Ovary (tissue), 9 donors: ENCODE data around the gene MME. TPM values are rescaled to one million over a fixed set of nuclear protein-coding genes. Genes with fewer than 3 reads are reported as not detected.
A peak's percentile ranks its signal among the peaks of the same experiment; 100 is the strongest.

Source experiments
- DNase-seq, 5 donors: peaks; one replicate each; pipeline ENCODE4 v3.0.0-alpha.2; 2019 to 2020
- H3K27ac ChIP-seq, 2 donors: fragments of 200-600 bp; one replicate each; pipeline versions ENCODE4 v1.5.1 to v1.8.0; 2019 to 2022
- H3K27me3 ChIP-seq: fragments of 200-600 bp; one replicate; pipeline ENCODE4 v1.8.0; 2022
- H3K36me3 ChIP-seq: fragments of 200-600 bp; sonication (generic); one replicate; pipeline ENCODE4 v1.5.1; 2019
- H3K4me1 ChIP-seq: one replicate; pipeline ENCODE4 v1.8.1; 2013; ENCODE audit warnings: mild to moderate bottlenecking, moderate library complexity; ENCODE audit not compliant: insufficient read depth
- H3K4me3 ChIP-seq: fragments of 200-600 bp; sonication (generic); one replicate; pipeline ENCODE4 v1.5.1; 2017
- H3K9me3 ChIP-seq, 2 donors: fragments of 200-600 bp in 1 of 2; sonication (generic) in 1 of 2; one replicate each; pipeline versions ENCODE4 v1.5.1 to v1.8.1; 2013 to 2019; ENCODE audit warnings: mild to moderate bottlenecking in 1 of 2, moderate library complexity in 1 of 2
- EP300 ChIP-seq: sonication (generic); formaldehyde crosslinking; IDR thresholded peaks from one replicate; pipeline ENCODE4 v1.6.1; 2017; ENCODE audit warnings: antibody characterized with exemption
- POLR2A ChIP-seq: fragments of 450-650 bp; IDR thresholded peaks from one replicate; pipeline ENCODE4 v1.6.1; 2017; ENCODE audit warnings: antibody characterized with exemption, mild to moderate bottlenecking, moderate library complexity
- WGBS, 3 donors: extraction: QIAGEN DNeasy Blood & Tissue Kit in 1 of 3; methylation state at CpG; one replicate each; pipeline versions ENCODE4 v1.1.5 to v1.1.7; 2013 to 2017; 5-methylcytosine and 5-hydroxymethylcytosine counted together
- intact Hi-C, 4 donors: fragments of 100-400 bp; cut with DNase I; formaldehyde crosslinking; loops; one replicate each; pipeline versions ENCODE4 v1.11.0 to v1.15.1; 2022 to 2023
- polyA plus RNA-seq, 2 donors: library from polyadenylated mRNA; stranded (reverse); fragments of 200-250 nt in 1 of 2; fragments of 350-450 nt in 1 of 2; fragmentation: Illumina TruSeq in 1 of 2; extraction: RNeasy Lipid Tissue Mini Kit (QIAGEN cat#74804) in 1 of 2; gene quantifications; one replicate each; pipeline ENCODE4 v1.2.3, GENCODE V29; 2013 to 2014
- total RNA-seq, 7 donors: library from RNA; depleted of rRNA in 2 of 7; stranded (reverse); fragments of >200 nt in 2 of 7; fragmentation: NEBNext Ultra II Directional in 3 of 7; extraction: Animal tissue kit (Norgen Biotek cat#: 25700) in 3 of 7; gene quantifications; one replicate each; pipeline versions ENCODE4 v1.1.0 to v1.2.4, GENCODE V29; 2016 to 2023
- TF ChIP-seq, protein P1 (sequence below), 3 donors: fragments of 450-650 bp in 2 of 3; fragments of 200-600 bp in 1 of 3; IDR thresholded peaks; one replicate each; pipeline versions ENCODE4 v1.5.1 to v1.8.0; 2016 to 2022; ENCODE audit warnings: antibody characterized with exemption in 3 of 3, mild to moderate bottlenecking in 1 of 3
- donor health status: DM: no; HTN: no; CAD: no; lungs with moderate emphysema.
- donor health status: DM: no; HTN: no; CAD: no.
- donor health status: Bipolar disorder and iron deficiency.
- donor health status: DM: yes; HTN: yes; CAD: no.
- donor health status: DM: no; HTN: no; CAD: no.
- donor health status: DM: yes; HTN: yes; CAD: no.

The MME gene
- total and polyA plus RNA-seq, 9 donors, result 0.56 to 3.1 (median 1.5) TPM

DNA sequence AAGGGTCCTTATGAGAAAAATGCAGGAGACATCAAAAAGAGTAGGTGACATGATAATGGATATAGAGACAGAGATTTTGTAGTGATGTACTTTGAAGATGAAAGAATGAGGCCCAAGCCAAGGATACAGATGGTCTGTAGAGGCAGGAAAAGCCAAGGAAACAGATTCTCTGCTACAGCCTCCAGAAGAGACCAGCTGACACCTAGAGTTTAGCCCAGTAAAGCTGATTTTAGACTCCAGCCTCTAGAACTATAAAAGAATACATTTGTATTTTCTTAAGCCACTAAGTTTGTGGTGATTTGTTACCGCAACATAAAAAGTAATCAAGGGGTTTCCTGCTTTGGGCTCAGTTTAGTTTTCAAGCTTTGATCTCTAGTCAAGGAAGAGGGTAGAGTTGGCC is 148.6 kb downstream of the MME start:
- DNase-seq, result no peak
- H3K36me3 ChIP-seq, result no peaks in the 10 kb centered on the region
- whole genome bisulfite sequencing, 3 donors, result 80 to 97% (median 84%) methylated on average over 1 of the region's 1 CpG
- intact Hi-C loops, result no loop called here
- no peaks in the 10 kb centered on the region for H3K27me3 ChIP-seq
- TF ChIP-seq, protein P1, sequence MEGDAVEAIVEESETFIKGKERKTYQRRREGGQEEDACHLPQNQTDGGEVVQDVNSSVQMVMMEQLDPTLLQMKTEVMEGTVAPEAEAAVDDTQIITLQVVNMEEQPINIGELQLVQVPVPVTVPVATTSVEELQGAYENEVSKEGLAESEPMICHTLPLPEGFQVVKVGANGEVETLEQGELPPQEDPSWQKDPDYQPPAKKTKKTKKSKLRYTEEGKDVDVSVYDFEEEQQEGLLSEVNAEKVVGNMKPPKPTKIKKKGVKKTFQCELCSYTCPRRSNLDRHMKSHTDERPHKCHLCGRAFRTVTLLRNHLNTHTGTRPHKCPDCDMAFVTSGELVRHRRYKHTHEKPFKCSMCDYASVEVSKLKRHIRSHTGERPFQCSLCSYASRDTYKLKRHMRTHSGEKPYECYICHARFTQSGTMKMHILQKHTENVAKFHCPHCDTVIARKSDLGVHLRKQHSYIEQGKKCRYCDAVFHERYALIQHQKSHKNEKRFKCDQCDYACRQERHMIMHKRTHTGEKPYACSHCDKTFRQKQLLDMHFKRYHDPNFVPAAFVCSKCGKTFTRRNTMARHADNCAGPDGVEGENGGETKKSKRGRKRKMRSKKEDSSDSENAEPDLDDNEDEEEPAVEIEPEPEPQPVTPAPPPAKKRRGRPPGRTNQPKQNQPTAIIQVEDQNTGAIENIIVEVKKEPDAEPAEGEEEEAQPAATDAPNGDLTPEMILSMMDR (IDR thresholded peaks at IDR 0.05), result no peak
- TF ChIP-seq EP300, result no peak
- no peak for TF ChIP-seq POLR2A
- H3K4me1 ChIP-seq, result no peaks in the 10 kb centered on the region
- no peaks in the 10 kb centered on the region for H3K9me3 ChIP-seq
- H3K27ac ChIP-seq, result no peak overlapping the region
- H3K4me3 ChIP-seq, result no peak overlapping the region

DNA sequence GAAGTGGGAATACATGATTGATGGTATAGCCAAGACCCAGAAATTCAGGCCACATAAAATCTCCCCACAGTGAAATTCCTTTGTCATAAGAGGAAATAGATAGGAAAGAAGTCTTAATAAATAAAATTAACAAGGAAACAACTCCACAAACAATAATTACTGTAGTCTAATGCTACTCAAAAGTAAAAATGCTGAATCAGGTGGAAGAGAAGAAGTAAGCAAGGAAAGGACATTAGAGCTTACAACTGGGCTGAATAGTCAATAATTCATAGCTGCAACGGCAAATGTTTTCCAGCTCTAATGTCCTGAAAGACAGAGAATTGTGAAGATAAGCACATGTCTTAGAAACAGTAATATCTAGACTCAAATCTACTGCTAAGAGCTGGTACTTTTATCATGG is 149.0 kb downstream of the MME start:
- intact Hi-C loops, result no loop called here
- H3K27ac ChIP-seq, result no peak overlapping the region
- H3K4me3 ChIP-seq, result no peak overlapping the region
- no peaks in the 10 kb centered on the region for H3K4me1 ChIP-seq
- H3K9me3 ChIP-seq, result no peaks in the 10 kb centered on the region
- H3K27me3 ChIP-seq, result no peaks in the 10 kb centered on the region
- H3K36me3 ChIP-seq, result no peaks in the 10 kb centered on the region
- TF ChIP-seq, protein P1 (IDR thresholded peaks at IDR 0.05), result no peak
- TF ChIP-seq POLR2A (no peak), EP300 (no peak)
- no peak for DNase-seq
- 58 to 63% (median 62%) methylated on average over 1 of the region's 1 CpG for WGBS, 3 donors

DNA sequence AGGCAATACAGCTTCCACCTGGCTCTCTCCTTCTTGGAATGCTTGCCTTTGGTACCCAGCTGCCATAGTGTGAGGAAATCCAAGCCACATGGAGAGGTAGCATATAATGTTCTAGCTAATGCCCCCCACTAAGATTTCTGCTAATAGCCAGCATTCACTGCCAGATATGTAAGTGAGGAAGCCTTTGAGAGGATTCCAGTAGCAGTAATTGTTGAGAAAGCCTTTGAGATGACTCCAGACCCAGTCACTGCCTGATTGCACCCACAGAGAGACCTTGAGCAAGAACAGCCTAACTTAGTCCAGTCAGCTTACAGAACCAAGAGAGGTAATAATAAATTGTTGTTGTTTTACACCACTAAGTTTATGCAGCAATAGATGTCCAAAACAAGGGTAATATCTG is 150.3 kb downstream of the MME start:
- no peaks in the 10 kb centered on the region for H3K36me3 ChIP-seq
- intact Hi-C loops, result no loop called here
- no peaks in the 10 kb centered on the region for H3K9me3 ChIP-seq
- no peak overlapping the region for H3K27ac ChIP-seq
- no peak for DNase-seq
- no peaks in the 10 kb centered on the region for H3K27me3 ChIP-seq
- TF ChIP-seq EP300 (no peak), POLR2A (no peak)
- TF ChIP-seq, protein P1 (IDR thresholded peaks at IDR 0.05), result no peak
- H3K4me1 ChIP-seq, result no peaks in the 10 kb centered on the region
- no peak overlapping the region for H3K4me3 ChIP-seq

DNA sequence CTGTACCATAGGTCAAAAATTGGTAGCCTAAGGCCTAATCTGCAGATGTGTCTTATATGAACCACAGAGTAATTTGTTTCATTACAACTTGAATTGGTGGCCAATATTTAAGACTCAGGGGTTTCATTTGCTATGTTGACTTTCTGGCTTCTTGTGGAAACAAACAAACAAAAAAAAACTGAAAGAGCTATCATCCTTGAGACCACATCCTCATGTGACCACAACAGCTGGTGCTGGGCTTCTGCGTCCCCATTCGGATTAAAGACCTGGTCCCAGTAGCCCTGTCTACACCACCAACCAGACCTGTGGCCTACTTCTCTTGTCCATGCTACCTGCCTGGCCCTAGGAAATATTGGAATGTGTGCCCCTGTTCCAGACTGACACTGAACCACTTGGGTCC is 151.7 kb downstream of the MME start:
- no peaks in the 10 kb centered on the region for H3K9me3 ChIP-seq
- no peak overlapping the region for H3K4me3 ChIP-seq
- H3K4me1 ChIP-seq, result no peaks in the 10 kb centered on the region
- DNase-seq, result no peak
- no peak overlapping the region for H3K27ac ChIP-seq
- no peak for TF ChIP-seq EP300
- no peak for TF ChIP-seq POLR2A
- TF ChIP-seq, protein P1 (IDR thresholded peaks at IDR 0.05), result no peak
- 91 to 98% (median 98%) methylated on average over 2 of the region's 2 CpGs for WGBS, 3 donors
- intact Hi-C loops, result no loop called here
- no peaks in the 10 kb centered on the region for H3K27me3 ChIP-seq
- H3K36me3 ChIP-seq, result no peaks in the 10 kb centered on the region

DNA sequence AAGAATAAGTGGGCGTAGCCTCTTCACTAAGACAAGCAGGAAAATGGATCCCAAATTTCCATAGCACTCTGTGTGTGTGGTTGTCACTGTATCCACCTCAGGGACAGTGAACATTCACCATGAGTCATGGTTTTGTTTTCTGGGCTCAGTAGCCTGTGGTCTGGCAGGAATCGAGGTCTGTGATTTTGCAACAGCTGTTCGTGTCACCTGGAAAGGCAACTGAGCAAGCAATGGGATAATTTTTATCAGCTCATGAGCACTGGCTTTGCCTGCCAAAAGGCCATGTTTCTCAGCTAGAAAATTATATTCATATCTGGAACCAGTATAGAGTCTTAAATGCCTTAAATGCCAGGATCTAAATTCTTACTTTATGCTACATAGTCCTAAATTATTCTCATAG is 152.5 kb downstream of the MME start:
- Histone ChIP-seq H3K27ac (no peak overlapping the region), H3K36me3 (no peaks in the 10 kb centered on the region), H3K4me3 (no peak overlapping the region), H3K27me3 (no peaks in the 10 kb centered on the region), H3K9me3 (no peaks in the 10 kb centered on the region), H3K4me1 (no peaks in the 10 kb centered on the region)
- no peak for TF ChIP-seq POLR2A
- TF ChIP-seq, protein P1 (IDR thresholded peaks at IDR 0.05), result no peak
- no peak for TF ChIP-seq EP300
- peak in 4 of 5 donors; percentile 14 to 40 (median 35) for DNase-seq
- 34 to 42% (median 36%) methylated on average over 3 of the region's 3 CpGs for WGBS, 3 donors
- intact Hi-C loops, result no loop called here
